Epithelial cell of prostate (primary cell): ENCODE data around the gene HMGB3.
"Not testable (repeated sequence)": the region's sequence is repeated elsewhere in the genome, so short reads cannot be mapped to it uniquely, and the experiment has no call there.

ENCODE experiments used
- DNase-seq: peaks from one replicate; pipeline ENCODE4 v3.0.0-alpha.2; 2011; ENCODE audit warnings: low read depth, low spot score
- H3K27ac ChIP-seq: fragments of 450-650 bp; 2 replicates; pipeline ENCODE4 v1.5.1; 2017; ENCODE audit warnings: mild to moderate bottlenecking

Gene HMGB3

DNA sequence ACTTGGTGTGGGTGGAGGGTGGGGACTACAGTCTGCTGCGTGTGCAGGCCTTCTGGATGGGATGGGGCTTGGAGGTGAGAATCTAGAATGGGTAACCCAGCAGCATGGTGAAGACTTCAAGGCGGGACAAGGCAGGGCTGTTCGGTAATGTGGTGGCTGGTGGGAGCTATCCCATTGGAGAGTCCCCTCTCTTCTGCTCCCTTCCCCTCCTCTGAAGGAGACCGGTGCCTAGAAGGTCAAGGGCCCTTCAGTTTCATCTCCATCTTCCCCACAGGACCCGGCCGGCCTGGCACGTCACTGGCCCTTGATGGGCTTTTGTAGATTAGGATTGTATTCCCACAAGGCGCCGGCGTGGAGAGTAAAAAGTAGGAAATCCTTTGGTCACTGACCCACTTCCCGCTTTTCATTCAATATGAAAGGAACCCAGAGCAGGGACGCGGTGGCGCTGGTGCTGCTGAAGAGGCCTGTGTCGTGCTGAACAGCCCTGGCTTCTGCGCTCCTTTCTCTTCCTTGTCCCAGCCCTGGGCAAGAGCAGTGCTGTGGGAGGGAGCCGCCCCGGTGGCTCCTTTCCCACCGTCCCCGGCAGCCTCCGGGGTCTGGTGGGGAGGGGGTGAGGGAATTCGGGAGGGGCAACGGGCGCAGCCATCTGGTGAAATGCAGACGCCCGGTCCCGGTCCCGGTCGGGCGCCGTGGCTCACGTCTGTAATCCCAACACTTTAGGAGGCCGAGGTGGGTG is 7.3 kb upstream of the HMGB3 start:
- H3K27ac ChIP-seq: no peak overlapping the region
- no peak for DNase-seq

GRCh38 chrX:150977411-150978162 is 5.5 kb upstream of the HMGB3 start:
- no peak for DNase-seq
- no peak overlapping the region for H3K27ac ChIP-seq

DNA sequence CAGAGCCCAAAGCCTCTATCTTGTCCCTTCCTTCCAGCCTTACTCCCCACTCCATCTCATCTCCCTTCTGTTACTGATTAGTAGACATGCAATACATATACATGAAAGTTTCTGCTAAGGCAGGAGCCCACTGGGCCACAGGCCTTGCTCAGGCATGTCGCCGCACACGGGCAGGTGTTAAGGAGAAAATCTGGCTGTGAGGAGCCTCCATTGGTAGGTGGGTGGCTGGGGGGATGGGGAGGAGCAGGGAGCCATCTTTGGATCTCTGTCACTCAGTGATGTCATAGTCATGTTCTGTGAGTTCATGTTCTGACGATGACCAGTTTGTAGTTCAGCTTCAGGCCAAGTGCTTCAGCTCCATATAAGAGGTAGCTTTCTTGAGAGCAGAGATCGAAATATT is 2.9 kb upstream of the HMGB3 start:
- H3K27ac ChIP-seq: no peak overlapping the region
- DNase-seq: no peak

DNA sequence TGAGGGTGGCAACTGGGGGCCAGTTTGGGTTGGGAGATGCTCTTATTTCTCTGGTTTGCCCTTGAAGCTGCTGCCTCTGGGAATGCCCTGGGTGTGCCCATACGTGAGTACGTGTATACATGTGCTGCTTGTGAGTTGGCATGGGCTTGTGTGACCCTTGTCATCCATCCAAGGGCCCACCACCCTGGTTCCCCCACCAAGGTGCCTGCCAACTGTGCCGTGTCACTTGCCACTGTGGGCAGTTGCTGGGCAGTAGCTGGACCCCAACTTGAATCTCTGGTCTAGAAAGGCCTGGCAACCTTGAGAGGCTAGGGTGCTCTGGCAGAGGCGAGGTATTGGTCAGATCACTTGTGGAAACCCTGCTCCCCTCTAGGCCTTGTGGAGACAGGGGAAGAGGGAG is 2.4 kb upstream of the HMGB3 start:
- no peak overlapping the region for H3K27ac ChIP-seq
- DNase-seq: no peak

DNA sequence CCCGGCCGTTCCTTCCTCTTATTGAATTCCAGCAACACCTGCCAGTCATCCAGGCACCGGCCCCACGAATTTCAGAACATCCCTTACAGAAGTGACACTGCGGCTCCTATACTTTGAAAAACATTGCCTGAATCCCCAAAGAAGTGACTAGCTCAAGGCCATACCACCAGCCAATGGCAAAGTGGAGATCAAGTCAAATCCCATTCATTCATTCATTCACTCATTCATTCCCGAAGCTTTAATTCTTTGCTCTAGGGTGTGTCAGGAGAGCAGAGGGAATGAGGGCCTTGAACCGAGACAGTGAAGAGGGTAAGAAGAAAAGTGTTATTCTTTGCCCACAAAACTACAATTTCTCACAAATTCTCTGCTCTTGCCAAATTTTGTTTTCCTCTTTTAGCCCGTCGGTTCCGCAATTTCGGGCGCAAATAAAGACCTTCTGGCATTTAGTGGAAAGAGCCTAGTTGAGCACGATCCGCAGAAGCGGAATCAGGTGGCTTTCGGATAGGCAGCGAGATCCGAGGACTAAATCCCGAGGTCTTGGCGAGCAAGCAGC is 824 bp upstream of the HMGB3 start:
- no peak for DNase-seq
- no peak overlapping the region for H3K27ac ChIP-seq

- H3K27ac ChIP-seq: peak overlapping the region; percentile 67
- no peak for DNase-seq
Measured at GRCh38 chrX:150983521-150984168, 510 bp downstream of the HMGB3 start.

GRCh38 chrX:150984169-150984824 is 1.2 kb downstream of the HMGB3 start:
- no peak for DNase-seq
- H3K27ac ChIP-seq: no peak overlapping the region

- not testable (repeated sequence) for DNase-seq, H3K27ac ChIP-seq
Measured at GRCh38 chrX:150987687-150988086, 4.6 kb downstream of the HMGB3 start.

- no peak for DNase-seq
- H3K27ac ChIP-seq: no peak overlapping the region
Measured at GRCh38 chrX:150989420-150989819, 6.3 kb downstream of the HMGB3 start.

- no peak for DNase-seq
- no peak overlapping the region for H3K27ac ChIP-seq
Measured at GRCh38 chrX:150990910-150991309, 7.8 kb downstream of the HMGB3 start.

DNA sequence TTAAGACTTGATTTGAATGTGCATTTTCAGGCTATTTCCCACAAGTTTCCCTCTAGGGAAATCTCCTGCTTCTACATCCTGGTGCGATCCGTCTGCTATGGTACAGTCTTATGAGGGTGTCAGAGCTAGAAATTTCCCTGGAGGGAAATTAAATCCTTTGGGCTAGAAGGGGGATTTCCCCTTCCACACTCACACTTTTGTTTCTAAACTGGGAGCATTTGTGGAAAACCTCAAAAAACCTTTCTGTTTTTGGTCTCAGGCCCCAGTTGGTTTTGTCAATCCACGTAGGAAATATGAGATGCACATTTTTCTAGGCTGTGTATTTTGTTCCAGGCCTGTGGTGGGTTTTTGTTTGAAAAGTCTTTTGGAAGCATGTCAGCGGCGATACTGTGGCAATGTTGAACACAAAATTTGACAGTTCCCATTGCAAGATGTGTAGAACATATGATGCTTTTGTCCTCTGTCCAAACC is 17.8 kb downstream of the HMGB3 start:
- no peak for DNase-seq
- H3K27ac ChIP-seq: no peak overlapping the region

- no peak overlapping the region for H3K27ac ChIP-seq
- no peak for DNase-seq
Measured at GRCh38 chrX:151004085-151004484, 20.9 kb downstream of the HMGB3 start.

DNA sequence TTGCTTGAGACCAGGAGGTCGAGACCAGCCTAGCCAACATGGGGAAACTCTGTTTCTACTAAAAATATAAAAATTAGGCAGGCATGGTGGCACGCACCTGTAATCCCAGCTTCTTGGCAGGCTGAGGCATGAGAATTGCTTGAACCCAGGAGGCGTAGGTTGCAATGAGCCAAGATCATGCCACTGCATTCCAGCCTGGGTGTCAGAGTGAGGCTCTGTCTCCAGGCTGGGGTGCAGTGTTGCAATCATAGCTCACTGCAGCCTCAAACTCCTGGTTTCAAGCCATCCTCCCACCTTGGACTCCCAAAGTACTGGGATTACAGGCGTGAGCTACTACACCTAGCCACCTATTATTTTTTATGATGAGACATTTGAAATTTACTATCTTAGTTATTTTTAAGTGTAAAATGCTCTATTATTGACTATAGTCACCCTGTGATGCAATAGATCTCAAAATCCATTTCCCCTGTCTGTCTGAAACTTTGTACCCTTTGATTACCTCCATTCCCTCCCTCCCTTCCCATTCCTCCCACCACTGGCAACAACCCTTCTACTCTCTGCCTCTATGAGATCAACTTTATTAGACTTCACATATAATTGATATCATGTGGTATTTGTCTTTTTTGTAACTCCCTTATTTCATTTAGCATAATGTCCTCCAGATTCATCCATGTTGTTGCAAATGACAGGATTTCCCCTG is 23.4 kb downstream of the HMGB3 start:
- no peak overlapping the region for H3K27ac ChIP-seq
- DNase-seq: no peak

DNA sequence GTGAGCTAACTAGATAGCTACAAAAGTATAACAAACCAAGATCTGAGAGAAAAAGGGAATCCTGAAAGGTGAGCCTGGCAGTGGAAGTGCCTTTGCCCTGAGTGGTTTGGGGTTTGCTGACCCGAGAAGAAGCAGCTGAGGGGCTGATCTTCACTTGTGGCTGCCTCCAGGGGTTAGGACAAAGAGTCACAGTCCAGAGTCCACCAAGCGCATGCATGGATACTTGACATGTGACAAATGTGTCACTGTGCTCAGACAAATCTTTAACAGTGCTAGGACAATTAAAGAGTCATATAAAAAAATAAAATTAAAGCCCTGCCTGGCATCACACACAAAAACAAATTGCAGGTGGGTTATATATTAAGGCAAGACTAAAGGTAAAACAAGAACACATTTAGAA is 26.4 kb downstream of the HMGB3 start:
- DNase-seq: no peak
- H3K27ac ChIP-seq: no peak overlapping the region

GRCh38 chrX:151013164-151013743 is 30.1 kb downstream of the HMGB3 start:
- no peak for DNase-seq
- H3K27ac ChIP-seq: no peak overlapping the region

- no peak for DNase-seq
- H3K27ac ChIP-seq: no peak overlapping the region
Measured at GRCh38 chrX:151015684-151016083, 32.5 kb downstream of the HMGB3 start.

DNA sequence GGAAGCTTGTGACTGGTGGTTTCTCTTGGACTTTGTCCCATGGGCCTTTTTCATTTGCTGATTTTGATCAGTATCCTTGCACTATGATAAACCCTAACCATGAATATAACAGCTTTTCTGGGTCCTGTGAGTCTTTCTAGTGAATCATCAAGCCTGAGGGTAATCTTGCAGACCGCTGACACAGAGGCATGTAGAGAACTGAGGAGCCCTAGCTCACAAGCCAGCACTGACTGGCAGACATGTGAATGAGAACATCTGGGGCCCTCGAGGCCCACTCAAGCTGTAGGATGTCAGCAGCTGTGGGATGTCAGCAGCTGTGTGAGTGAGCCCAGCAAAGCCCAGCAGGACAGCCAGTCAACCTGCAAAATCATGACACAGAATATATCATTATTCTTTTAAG is 36.7 kb downstream of the HMGB3 start:
- peak; percentile 18 for DNase-seq
- no peak overlapping the region for H3K27ac ChIP-seq

DNA sequence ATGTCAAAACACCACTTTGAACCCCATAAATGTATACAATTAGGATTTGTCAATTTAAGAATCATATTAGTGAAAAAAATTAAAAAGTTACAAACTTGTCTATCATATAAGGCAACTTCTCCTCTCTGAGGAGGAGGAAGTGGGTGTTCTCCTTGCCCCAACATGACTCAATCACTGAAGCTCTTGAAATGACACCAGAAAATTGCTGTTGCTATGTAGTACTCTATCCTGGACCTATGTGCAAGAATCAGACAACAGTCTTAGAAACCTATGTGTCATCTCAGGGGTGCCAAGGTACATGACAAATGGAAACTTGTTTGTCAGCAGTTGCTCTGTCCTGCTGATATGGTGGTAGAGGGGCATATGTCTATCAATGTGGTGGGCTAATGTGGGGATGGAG is 47.7 kb downstream of the HMGB3 start:
- DNase-seq: no peak

DNA sequence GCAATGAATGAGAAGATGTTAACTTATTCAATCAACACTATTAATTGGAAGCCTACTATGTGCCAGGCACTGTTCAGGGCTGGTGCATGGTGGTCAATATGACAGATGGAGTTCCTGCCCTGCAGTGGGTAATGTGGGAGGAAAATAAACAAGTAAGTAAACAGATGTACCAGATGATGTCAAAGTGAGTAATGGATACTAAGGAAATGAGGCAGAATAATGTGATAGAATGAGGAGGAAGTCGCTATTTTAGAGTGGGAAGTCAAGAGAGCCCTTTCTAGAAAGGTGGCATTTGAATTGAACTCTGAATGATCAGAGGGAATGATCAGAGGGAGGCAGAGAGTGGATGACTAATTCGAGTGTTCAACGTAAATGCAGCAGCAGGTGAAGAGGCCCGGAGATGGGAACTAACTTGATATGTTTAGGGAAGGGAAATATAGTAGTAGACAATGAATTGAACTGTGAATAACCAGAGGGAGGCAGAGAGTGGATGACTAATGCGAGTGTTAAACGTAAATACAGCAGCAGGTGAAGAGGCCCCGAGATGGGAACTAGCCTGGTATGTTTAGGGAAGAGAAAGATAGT is 48.3 kb downstream of the HMGB3 start:
- DNase-seq: no peak
- no peak overlapping the region for H3K27ac ChIP-seq

More for the DNA sequence above, 47.7 kb downstream of the HMGB3 start:
- H3K27ac ChIP-seq: no peak overlapping the region
